ENCODE results near the gene ROR2.

GRCh38 chr9:91555132-91555531 is 394.9 kb downstream of the ROR2 start:
- no peak for TF ChIP-seq CTCF (IDR thresholded peaks at IDR 0.05 in 8 of 11, conservative IDR thresholded peaks at IDR 0.05 in 3 of 11)
- TF ChIP-seq POLR2AphosphoS5 (IDR thresholded peaks at IDR 0.05), result no peak
